Thyroid gland (tissue), 4 donors: ENCODE data around the gene PDE4A. TPM values are rescaled to one million over a fixed set of nuclear protein-coding genes. Genes with fewer than 3 reads are reported as not detected.
A peak's percentile ranks its signal among the peaks of the same experiment; 100 is the strongest.

Experiments used
- DNase-seq, 2 donors: peaks; one replicate each; pipeline ENCODE4 v3.0.0-alpha.2; 2019
- H3K27ac ChIP-seq, 3 donors: fragments of 200-600 bp; sonication (generic); 1 replicate in 2 of 3; 2 replicates in 1 of 3; pipeline ENCODE4 v1.5.1; 2016 to 2019; ENCODE audit warnings: mild to moderate bottlenecking in 1 of 3, moderate library complexity in 1 of 3
- H3K27me3 ChIP-seq: fragments of 200-600 bp; sonication (generic); one replicate; pipeline ENCODE4 v1.5.1; 2019
- H3K36me3 ChIP-seq, 2 donors: fragments of 200-600 bp; sonication (generic); one replicate each; pipeline ENCODE4 v1.5.1; 2016 to 2019
- H3K4me1 ChIP-seq, 2 donors: fragments of 200-600 bp; sonication (generic); one replicate each; pipeline ENCODE4 v1.5.1; 2017 to 2019
- H3K4me3 ChIP-seq, 3 donors: fragments of 200-600 bp; sonication (generic); replicated peaks in 1 of 3; 1 replicate in 2 of 3; 2 replicates in 1 of 3; pipeline ENCODE4 v1.5.1; 2016; ENCODE audit warnings: mild to moderate bottlenecking in 1 of 3
- H3K9me3 ChIP-seq: fragments of 200-600 bp; sonication (generic); one replicate; pipeline ENCODE4 v1.5.1; 2017
- CTCF ChIP-seq, 6 experiments: fragments of 200-600 bp in 3 of 6; fragments of 450-650 bp in 3 of 6; sonication (generic) in 3 of 6; IDR thresholded peaks; one replicate each; pipeline ENCODE4 v1.5.1; 2016 to 2019; ENCODE audit warnings: antibody characterized with exemption in 6 of 6, mild to moderate bottlenecking in 2 of 6, inconsistent platforms in 1 of 6, moderate library complexity in 1 of 6
- POLR2A ChIP-seq, 2 donors: fragments of 450-650 bp; IDR thresholded peaks; one replicate each; pipeline ENCODE4 v1.6.1; 2017; ENCODE audit warnings: antibody characterized with exemption in 2 of 2, mild to moderate bottlenecking in 2 of 2, moderate library complexity in 1 of 2
- WGBS, 2 donors: methylation state at CpG; one replicate each; pipeline ENCODE4 v1.1.5; 2017; 5-methylcytosine and 5-hydroxymethylcytosine counted together
- intact Hi-C: fragments of 100-400 bp; cut with DNase I; formaldehyde crosslinking; loops from one replicate; pipeline ENCODE4 v1.15.1; 2023
- total RNA-seq, 4 donors: library from RNA; depleted of rRNA; stranded (reverse); fragments of >200 nt; gene quantifications; one replicate each; pipeline ENCODE4 v1.2.3, GENCODE V29; 2016

The PDE4A gene
- total RNA-seq, 4 donors from 2014 or later: 16.1 to 21.0 (median 18.4) TPM

GRCh38 chr19:10422846-10423245 is 2.5 kb downstream of the PDE4A start:
- H3K27me3 ChIP-seq: peaks cover 40% of the 10 kb centered on the region
- no peak for DNase-seq

DNA sequence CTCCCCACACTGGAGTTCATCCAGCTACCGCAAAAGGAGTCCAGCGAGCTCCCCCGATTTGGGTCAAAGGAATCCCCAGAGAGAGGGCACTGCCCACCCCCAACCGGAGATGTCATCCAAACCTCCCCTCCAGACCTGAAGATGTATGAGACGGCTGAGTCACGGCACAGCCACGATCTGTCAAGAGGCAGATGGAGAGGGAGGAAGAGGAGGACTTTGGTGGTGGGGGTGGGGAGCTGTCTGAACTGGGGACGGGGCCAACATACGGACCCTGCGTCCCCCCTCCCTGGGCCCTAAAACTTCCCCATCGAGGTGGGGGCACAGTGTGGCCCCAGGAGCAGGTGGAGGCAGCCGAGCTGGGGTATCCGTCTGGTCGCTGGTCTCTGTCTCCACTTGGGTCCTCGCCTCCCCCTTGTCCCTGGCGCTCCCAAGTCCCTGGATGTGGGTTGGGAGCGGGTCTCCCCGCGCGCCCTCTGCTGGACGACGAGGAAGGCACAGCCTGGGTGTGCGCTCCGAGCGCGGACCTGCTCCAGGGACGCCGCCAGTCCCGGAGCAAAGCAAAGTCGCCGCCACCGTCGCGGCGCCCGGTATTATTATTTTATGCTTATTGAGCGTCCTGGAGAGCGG is 3.8 kb downstream of the PDE4A start:
- peaks cover 27 to 44% of the 10 kb centered on the region in 2 donors for H3K4me1 ChIP-seq
- TF ChIP-seq POLR2A (IDR thresholded peaks at IDR 0.05) (no peak), CTCF (IDR thresholded peaks at IDR 0.05) (peak; percentile 61 to 95 (median 82))
- no peak overlapping the region for H3K27ac ChIP-seq
- 5 to 8% methylated on average over 24 to 26 of the region's 38 CpGs for WGBS, 2 donors
- intact Hi-C loops: no loop called here
- no peaks in the 10 kb centered on the region for H3K9me3 ChIP-seq
- H3K4me3 ChIP-seq: peak overlapping the region in 1 of 3 donors; percentile 20
- peak; percentile 73 to 80 for DNase-seq
- peaks cover 30% of the 10 kb centered on the region for H3K27me3 ChIP-seq
- H3K36me3 ChIP-seq: no peaks in the 10 kb centered on the region

More at GRCh38 chr19:10422846-10423245, 2.5 kb downstream of the PDE4A start:
- intact Hi-C loops: no loop called here
- TF ChIP-seq POLR2A (IDR thresholded peaks at IDR 0.05): no peak
- no peak for TF ChIP-seq CTCF (IDR thresholded peaks at IDR 0.05)
- H3K4me3 ChIP-seq: no peak overlapping the region
- peaks cover 24 to 49% of the 10 kb centered on the region in 2 donors for H3K4me1 ChIP-seq
- H3K9me3 ChIP-seq: no peaks in the 10 kb centered on the region
- WGBS, 2 donors: 79 to 81% methylated on average over 3 of the region's 3 CpGs
- no peak overlapping the region for H3K27ac ChIP-seq
- H3K36me3 ChIP-seq: no peaks in the 10 kb centered on the region

DNA sequence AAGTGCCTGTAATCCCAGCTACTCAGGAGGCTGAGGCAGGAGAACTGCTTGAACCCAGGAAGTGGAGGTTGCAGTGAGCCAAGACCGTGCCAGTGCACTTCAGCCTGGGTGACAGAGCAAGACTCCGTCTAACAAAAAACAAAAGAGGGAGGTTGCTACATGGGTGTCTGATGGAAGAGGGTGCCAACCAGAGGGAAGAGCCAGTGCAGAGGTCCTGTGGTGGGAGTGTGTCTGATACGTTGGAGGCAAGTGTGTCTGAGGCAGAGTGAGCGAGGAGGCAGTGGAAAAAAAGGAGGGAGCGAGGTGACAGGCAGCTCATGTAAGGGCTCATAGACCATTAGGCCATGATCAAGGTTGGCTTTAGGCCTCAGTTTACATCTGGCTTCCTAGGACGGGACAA is 6.8 kb downstream of the PDE4A start:
- DNase-seq: no peak
- intact Hi-C loops: no loop called here
- 93 to 95% methylated on average over 6 of the region's 6 CpGs for WGBS, 2 donors
- H3K27ac ChIP-seq: no peak overlapping the region
- no peaks in the 10 kb centered on the region for H3K9me3 ChIP-seq
- no peak overlapping the region for H3K4me3 ChIP-seq
- peaks cover 23 to 33% of the 10 kb centered on the region in 2 donors for H3K4me1 ChIP-seq
- H3K27me3 ChIP-seq: peaks cover 4% of the 10 kb centered on the region
- H3K36me3 ChIP-seq: no peaks in the 10 kb centered on the region
- TF ChIP-seq CTCF (IDR thresholded peaks at IDR 0.05) (no peak), POLR2A (IDR thresholded peaks at IDR 0.05) (no peak)

GRCh38 chr19:10428996-10429381 is 8.7 kb downstream of the PDE4A start:
- H3K36me3 ChIP-seq: no peaks in the 10 kb centered on the region
- intact Hi-C loops: no loop called here
- TF ChIP-seq CTCF (IDR thresholded peaks at IDR 0.05) (no peak), POLR2A (IDR thresholded peaks at IDR 0.05) (no peak)
- DNase-seq: no peak
- H3K4me1 ChIP-seq: peaks cover 38 to 46% of the 10 kb centered on the region in 2 donors
- no peak overlapping the region for H3K27ac ChIP-seq
- H3K27me3 ChIP-seq: no peaks in the 10 kb centered on the region
- no peaks in the 10 kb centered on the region for H3K9me3 ChIP-seq
- 77 to 79% methylated on average over 5 of the region's 5 CpGs for WGBS, 2 donors
- H3K4me3 ChIP-seq: no peak overlapping the region

DNA sequence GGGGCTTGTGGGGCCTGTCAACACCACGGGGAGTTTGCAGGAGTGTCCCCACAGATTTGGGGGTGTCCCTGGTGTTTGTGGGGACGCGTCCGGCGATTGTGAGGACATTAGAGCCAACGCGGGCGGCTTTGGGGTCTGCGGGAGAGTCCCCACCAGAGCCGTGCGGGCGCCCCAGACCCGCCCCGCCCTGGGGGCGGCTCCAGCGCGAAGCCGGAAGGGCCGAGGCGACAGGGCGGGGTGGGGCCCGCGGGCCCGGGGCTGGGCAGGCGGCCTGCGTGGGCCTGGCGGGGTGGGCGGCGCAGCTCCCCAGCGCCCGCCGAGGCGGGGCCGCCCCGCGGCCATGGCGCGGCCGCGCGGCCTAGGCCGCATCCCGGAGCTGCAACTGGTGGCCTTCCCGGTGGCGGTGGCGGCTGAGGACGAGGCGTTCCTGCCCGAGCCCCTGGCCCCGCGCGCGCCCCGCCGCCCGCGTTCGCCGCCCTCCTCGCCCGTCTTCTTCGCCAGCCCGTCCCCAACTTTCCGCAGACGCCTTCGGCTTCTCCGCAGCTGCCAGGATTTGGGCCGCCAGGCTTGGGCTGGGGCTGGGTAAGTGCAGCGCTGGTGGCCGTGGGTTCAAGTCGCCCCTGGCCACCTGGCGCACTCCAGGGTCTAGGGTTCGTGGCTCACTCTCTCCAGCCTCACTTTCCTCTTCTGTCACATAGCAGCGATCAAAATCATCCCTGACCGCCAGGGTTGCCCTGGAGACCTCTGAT is 10.3 kb downstream of the PDE4A start:
- WGBS, 2 donors: 23 to 33% methylated on average over 3 to 14 of the region's 75 CpGs
- intact Hi-C loops: no loop called here
- H3K9me3 ChIP-seq: no peaks in the 10 kb centered on the region
- H3K4me3 ChIP-seq: peak overlapping the region; percentile 38 to 63 (median 60)
- peak; percentile 65 to 66 for DNase-seq
- peaks cover 31 to 33% of the 10 kb centered on the region in 2 donors for H3K4me1 ChIP-seq
- H3K27me3 ChIP-seq: no peaks in the 10 kb centered on the region
- H3K27ac ChIP-seq: peak overlapping the region; percentile 26 to 84 (median 65)
- no peaks in the 10 kb centered on the region for H3K36me3 ChIP-seq
- TF ChIP-seq CTCF (IDR thresholded peaks at IDR 0.05) (peak in 1 of 6 experiments; percentile 4), POLR2A (IDR thresholded peaks at IDR 0.05) (peak in 1 of 2 donors; percentile 38)
